Measurements from ENCODE around the gene ZNF365. TPM values are rescaled to one million over a fixed set of nuclear protein-coding genes. Genes with fewer than 3 reads are reported as not detected.
"Not testable (repeated sequence)": the region's sequence is repeated elsewhere in the genome, so short reads cannot be mapped to it uniquely, and the experiment has no call there.

ZNF365 gene, protein sequence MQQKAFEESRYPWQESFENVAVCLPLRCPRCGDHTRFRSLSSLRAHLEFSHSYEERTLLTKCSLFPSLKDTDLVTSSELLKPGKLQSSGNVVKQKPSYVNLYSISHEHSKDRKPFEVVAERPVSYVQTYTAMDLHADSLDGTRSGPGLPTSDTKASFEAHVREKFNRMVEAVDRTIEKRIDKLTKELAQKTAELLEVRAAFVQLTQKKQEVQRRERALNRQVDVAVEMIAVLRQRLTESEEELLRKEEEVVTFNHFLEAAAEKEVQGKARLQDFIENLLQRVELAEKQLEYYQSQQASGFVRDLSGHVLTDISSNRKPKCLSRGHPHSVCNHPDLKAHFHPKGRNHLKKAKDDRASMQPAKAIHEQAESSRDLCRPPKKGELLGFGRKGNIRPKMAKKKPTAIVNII
- 2.9 and 3.2 TPM in 2 replicates for total RNA-seq (2014; rRNA removed; shearing (Covaris generic))

DNA sequence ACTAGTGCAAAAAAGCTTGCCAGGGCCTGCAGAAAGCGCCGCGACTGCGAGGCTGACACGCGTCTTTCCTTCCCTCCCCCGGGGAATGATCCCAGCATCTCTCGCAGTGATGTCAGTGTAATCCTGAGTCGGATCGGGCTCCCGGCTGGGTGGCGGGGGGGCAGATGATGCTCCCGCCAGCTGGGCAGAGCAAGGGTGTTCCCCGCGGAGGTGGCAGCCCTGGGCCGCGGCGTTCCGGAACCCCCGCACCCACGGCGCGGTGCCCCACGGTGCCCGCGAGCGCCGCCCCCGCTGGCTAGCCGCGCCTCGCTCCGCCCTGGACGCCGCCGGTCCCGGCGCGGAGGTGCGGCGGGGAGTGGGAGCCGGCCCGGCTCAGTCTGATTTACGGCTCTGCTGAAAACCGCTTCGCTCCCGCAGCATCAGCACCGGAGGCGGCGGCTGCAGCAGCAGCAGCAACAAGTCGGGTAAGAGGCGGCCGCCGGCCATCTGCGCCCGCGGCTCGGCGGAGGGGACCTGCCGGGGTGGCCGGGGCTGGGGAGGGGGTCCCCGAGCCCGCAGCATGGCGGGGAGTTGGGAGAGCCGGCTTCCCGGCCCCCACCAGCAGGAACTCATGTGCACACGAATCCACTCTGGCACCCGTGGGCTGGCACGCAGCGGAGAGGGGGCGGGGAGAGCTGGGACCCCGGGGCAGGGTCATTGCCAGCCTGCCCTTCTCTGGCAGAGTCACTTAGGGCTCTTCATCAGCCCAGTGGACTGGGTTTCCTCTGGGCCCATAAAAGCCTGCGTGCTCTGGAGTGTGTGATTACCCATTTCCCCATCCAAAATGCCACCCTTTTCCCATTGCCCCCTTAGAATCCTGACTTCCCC is at the start of gene ZNF365:
Gene ZNF365, plus strand, starts transcription at position 375 of the 867 bp plus-strand sequence. CDS start 1,825 bp downstream, outside the sequence.
- peak; percentile 52 for DNase-seq (ENCODE audit: low read depth)

DNA sequence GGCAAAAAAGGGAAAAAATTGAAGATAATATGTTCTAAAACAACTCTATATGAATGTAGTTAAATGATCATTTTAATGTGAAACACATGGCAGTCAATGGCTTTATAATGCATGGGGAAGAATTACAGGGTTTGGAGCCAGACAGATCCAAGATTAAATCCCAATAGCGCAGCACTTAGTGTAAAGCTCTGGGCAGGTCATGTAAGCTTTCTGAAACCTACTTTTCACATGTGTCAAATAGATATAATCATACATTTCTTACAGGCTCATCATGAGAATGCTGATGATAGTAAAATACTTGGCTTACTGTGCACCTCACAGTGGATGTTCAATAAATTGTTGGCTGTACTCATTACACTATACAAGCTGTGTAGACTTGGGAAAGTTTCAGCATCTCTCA is 48.0 kb upstream of the ZNF365 start:
- no peak for DNase-seq (ENCODE audit: low read depth)

DNA sequence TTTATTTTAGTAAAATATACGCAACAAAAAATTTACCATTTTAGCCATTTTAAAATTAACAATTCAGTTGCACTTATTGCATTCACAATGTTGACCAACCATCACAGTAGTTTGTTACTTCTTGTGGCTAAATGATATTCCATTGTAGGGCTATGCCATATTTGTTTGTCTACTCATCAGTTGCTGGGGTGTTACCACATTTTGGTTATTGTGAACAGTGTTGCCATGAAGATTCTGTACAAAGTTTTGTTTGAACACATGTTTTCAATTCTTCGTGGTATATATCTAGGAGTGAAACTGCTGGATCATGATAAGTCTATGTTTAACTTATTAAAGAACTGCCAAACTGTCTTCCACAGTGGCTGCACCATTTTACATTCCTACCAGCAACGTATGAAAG is 46.3 kb upstream of the ZNF365 start:
- peak; percentile 9 for DNase-seq (ENCODE audit: low read depth)

DNA sequence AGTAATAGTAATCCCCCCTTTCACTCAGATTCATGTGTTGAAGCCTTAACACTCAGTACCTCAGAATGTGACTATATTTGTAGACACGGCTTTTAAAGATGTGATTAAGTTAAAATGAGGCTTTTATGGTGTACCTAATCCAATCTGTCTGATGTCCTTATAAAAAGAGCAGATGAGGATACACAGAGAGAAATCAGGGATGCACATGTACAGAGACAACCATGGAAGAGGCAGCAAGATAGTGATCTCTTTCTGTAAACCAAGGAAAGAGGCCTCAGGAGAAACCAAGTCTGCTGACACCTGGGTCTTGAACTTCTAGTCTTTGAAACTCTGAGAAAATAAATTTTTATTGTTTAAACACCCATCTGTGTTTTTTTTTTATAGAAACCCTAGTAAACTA is 44.0 kb upstream of the ZNF365 start:
- DNase-seq (ENCODE audit: low read depth) = no peak

DNA sequence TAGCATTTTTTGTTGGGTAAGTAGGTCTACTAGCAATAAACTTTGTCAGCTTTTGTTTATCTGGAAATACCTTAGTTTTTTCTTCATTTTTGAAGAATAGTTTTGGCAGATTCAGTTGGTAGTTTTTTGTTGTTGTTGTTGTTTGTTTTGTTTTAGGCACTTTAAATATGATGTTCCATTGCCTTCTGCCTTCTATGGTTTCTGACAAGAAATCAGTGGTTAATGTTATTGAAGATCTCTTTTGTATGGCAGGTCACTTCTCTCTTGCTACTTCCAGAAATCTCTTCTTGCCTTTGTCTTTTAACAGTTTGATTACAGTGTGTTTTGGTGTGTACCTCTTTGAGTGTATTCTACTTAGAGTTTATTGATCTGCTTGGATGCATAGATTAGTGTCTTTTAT is 41.8 kb upstream of the ZNF365 start:
- DNase-seq (ENCODE audit: low read depth) = no peak

DNA sequence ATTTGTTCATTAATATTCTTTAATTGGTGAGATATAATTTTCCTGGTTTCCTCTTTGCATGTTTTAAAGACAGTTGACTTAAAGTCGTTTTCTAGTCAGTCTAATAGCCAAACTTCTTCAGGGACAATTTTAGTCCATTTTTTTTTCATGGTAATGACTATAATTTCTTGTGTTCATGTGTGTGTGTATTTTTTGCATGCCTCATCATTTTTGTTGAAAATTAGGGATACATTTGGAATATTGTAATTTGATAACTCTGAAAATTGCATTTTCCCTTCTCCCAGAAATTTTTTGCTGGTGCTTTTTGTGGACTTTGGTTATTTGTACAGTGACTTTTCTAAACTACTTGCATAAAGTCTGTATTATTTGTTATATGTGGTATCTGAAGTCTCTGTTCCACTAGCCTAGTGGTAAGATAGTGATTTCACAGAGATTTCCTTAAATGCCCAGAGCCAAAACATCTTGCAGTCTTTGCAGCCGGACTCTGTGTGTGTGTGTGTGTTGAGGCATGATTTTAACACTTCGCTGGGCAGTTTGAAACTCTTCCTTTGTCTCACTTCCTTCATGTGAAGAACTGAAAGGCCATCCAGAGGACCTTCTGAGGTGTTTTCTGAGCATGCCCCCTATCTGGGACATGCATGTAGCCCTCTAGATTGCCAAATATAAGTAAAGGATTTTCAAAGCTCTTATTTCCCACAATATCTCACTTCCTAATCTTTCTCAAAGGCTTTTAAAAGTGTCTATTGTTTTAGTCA is 40.9 kb upstream of the ZNF365 start:
- no peak for DNase-seq (ENCODE audit: low read depth)

DNA sequence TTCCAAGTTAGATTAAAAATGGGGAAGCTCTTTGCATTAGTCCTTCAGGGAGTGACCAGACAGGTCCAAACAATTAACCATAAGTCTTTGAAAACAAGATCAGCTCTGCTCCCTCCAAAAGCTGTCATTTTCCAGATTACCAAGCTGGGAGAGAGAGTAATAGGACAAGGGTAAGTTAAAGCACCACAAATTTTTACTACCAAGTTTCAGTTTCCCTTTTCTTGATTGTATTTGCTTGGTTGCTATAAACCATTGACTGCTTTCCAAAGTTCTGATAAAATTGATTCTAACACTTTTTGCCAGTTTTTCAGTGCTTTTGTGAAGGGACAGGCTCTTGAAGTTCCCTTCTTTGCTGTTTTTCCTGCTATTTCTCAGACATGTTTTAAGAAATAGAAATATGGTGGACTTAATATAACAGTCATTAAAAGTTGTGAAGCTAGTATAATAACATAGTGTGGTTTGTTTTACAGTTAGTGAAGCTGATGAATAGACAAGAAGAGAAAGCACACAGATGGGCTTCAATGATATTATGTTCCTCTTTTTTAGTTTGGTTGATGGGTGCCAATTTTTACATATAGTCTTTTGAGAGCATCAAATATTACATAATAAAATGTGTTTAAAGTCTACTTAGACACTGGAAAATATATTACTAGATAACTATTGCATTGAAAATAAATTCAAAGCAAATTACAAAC is 40.0 kb upstream of the ZNF365 start:
- DNase-seq (ENCODE audit: low read depth) = no peak

DNA sequence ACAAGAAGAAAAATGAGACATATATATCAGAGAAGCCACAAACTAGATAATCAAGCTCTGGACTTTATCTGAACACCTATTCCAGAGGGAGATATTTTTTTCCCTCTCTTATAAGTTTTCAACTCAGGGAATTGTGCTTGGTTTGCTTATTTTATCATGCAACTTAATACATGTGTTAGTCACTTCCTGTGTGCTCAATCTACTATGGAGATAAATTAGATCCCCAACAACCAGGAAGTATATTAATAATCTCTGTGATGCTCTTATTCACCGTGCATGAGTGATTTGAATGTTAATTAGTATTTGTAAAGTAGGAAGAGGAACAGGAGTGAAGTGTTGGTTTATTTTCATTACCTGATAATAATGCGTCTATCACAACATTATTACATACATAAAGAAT is 38.8 kb upstream of the ZNF365 start:
- DNase-seq (ENCODE audit: low read depth) = peak; percentile 49

DNA sequence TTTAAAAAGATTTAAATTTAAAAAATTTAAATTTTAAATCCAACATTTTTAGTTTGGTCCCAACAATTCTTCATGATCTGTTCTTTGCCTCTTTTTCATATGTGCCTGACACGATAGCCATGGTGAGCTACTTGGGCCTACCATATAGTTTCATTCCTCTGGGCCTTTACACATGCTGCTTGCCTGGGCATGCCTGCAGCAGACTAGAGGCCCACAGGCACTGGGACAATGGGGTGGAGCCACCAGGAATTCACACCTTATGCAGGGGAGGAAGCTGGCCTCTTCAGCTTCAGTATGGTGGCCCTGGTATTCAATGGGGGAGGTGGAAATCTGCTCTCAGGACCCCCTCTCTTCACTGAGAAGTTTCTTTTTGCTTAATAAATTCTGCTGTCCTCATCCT is 37.8 kb upstream of the ZNF365 start:
- DNase-seq (ENCODE audit: low read depth) = no peak

DNA sequence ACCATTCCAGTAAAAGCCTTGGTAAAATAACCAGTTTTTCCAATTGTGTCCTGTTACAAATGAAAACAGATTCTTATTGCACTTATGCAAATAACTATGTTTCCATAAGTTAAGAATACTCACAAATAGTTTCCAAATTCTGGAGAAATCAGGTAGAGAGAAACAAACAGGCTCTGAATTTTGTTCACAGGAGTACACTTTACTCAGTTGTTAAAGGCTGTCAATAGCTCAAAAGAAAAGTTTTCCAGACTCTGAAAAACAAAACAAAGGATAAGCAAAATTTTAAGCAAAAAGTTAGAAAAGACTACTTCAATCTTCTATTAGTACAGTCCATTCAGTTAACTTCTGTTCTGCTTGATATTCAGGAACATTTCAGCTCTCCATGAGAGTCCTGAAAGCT is 32.8 kb upstream of the ZNF365 start:
- no peak for DNase-seq (ENCODE audit: low read depth)

DNA sequence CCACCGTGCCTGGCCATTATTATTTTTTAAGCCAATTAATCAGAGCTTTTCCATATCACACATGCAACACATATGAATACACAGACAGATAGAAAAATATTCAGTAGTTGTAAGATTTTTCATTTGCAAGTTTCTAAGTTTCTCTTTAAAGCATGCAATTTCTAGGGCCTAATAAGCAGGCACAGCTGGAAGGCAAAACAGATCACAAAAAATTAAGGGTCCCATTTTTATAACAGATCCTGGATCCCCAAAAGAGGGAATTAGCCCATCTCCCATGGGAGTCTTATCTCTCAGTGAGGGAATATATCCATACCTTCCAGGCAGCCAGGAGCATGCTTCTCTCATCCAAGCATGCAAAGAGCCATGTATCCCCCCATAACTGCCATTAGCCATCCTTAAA is 31.2 kb upstream of the ZNF365 start:
- no peak for DNase-seq (ENCODE audit: low read depth)

DNA sequence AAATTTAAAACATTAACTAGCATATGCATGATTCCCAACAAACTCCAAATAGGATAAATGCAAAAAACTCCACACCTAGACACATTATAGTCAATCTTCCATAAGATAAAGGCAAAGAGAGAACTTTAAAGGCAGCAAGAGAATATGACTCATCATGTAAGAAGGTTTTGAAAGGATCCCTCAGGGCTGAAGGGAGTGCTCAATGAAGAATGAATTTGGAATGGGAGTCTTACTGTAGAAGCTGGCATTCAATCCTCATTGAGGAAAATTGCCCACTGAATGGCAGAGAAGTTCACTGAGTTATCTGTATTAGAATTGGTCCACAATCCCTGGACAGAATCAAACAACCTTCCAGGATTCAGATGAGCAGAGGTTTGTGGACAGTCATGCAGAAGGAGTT is 26.1 kb upstream of the ZNF365 start:
- DNase-seq (ENCODE audit: low read depth) = peak; percentile 29

DNA sequence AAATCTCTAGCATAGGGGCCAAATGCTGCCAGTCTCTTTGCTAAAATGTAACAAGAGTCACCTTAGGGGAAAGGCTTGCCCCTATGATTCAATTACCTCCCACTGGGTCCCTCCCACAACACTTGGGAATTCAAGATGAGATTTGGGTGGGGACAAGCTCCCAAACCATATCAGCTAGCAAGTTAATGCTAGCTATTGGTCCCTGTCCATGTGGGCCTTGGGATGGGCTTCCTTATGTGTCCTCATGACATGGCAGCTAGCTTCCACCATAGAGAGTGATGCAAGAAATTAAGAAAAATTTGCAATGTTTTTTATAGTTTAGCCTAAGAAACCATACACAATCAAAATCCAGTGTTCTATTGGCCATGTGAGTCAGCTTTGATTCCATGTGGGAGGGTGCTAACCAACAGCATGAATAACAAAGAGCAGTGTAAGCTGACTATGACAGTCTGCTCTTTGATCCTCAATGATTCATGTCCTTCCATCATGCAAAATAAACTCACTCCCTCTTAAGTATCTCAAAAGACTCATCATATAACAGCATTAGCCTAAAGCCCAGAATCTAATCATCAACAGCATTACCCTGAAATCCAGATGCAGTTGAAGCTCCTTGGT is 21.7 kb upstream of the ZNF365 start:
- DNase-seq (ENCODE audit: low read depth) = no peak

DNA sequence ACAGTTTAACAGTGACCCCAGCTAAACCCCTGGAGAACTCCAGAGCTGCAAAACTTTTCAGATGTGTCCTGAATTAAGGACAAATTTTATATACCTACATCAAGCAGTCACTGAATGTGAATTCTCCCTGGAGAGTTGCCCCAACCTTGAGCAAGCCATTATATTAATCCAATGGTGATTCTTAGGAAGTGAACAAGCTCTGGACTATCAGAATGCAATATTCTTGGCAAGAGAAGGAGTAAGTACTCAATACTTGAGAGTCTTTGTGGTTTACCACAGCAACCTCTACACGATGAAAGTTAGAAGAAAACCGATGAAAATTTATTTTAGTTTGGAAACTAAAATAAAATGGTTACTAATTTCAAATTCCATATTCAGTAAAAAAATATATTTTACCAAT is 19.3 kb upstream of the ZNF365 start:
- peak; percentile 32 for DNase-seq (ENCODE audit: low read depth)

DNA sequence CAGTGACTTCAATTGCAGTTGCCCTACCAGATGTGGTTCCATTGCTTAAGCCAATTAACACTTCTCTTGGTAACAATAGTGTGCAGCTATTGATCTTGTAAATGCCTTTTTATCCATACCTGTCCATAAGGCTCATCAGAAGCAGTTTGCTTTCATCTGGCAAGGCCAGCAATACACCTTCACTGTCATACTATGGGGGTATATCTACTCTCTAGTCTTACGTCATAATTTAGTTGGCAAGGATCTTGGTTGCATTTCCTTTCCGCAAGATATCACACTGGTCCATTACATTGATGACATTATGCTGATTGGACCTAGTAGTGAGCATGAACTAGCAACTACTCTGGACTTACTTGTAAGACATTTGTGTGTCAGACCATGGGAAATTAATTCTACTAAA is 17.7 kb upstream of the ZNF365 start:
- DNase-seq (ENCODE audit: low read depth) = no peak

DNA sequence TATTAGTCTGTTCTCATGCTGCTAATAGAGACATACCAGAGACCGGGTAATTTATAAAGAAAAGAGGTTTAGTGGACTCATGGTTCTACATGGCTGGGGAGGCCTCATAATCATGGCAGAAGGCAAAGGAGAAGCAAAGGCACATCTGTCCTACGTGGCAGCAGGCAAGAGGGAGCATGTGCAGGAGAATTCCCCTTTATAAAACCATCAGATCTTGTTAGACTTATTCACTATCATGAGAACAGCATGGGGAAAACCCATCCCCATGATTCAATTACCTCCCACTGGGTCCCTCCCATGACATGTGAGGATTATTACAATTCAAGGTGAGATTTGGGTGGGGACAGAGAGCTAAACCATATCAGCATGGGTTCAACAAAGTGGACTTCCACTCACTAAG is 16.0 kb upstream of the ZNF365 start:
- DNase-seq (ENCODE audit: low read depth) = not testable (repeated sequence)

DNA sequence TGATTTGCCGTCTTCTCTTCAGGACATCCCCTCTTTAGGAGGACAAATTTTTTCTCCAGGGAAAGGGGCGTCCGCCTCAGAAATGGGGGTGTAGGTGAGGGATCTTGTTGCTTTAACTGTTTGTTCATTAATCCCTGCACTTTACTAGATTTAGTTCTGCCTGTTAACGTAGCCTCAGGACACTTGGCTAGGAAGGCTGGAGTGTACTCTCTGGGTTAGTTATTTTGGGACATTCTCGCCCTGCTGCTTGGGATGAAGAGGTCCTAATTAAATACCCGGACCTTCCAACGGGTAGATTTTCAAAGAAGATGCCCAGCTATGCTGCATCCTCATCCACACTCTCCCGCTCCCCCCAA is 552 bp upstream of the ZNF365 start:
- DNase-seq (ENCODE audit: low read depth) = no peak

DNA sequence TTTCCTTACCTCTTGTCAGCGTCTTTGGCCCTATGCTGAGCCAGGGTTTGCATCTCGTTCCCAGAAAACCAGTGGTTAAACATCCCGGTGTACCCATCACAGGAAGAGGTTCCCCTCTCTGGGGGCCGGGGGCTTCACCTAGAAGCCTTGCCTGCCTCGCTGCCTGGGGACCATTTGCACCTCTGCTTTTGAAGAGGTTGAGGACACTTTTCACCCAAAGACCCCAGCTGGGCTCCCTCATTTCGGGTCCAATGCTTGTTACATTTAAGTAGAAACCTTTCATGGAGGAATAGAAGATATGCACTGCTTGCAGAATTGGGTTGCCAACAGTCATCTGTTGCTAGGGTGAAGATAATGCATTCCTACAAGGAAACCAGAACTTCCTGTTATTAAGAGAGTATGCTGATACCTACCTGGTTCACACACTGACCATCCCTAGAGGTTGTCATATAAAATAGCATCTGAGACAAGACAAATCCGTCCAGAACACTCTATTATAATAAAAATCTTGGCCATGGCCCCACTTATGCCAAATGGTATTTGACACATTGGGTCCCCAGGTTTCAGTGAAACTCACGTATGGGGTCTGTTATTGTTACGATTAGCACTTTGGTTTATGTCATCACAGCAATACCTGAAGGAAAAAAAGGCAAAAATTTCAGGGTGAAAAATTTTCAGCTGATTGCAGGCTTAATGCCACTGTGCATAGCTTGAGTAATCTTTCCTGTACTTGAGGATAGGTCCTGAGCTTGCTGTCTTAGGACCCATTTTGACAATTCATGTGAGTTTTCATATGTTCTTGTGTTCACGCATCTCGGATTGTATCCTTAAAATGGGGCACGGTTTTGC is 917 bp downstream of the ZNF365 start:
- peak; percentile 49 for DNase-seq (ENCODE audit: low read depth)

DNA sequence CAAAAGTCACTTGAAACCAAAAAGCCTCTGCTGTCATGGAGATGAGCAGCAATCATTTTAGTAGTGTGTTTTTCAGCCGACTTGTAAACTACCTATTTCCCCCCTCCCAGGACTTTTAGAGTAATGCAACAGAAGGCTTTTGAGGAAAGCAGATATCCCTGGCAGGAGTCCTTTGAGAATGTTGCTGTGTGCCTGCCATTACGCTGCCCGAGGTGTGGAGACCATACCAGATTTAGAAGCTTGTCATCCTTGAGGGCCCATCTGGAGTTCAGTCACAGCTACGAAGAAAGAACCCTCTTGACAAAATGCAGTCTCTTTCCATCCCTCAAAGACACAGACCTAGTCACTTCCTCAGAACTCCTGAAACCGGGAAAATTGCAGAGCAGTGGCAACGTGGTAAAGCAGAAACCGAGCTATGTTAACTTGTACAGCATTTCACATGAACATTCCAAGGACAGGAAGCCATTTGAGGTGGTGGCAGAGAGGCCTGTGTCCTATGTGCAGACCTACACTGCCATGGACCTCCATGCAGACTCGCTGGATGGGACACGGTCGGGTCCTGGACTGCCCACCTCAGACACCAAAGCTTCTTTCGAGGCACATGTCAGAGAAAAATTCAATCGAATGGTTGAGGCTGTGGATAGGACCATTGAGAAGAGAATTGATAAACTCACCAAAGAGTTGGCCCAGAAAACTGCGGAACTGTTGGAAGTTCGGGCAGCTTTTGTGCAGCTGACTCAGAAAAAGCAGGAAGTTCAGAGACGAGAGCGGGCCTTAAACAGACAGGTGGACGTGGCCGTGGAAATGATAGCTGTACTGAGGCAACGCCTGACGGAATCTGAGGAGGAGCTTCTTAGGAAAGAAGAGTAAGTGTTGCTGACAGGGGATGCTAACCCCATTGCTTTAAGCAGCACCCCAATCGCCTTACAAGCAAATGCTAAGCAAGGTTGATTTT is 2.2 kb downstream of the ZNF365 start:
- no peak for DNase-seq (ENCODE audit: low read depth)

All from M059J (cell line).